Ectodermal cell (in vitro differentiated cells): ENCODE results near the gene ADGRL1.

Source experiments
- H3K27ac ChIP-seq: 2 replicates; pipeline ENCODE4 v1.7.0; 2013; ENCODE audit warnings: mild to moderate bottlenecking, low read depth, low read length; ENCODE audit not compliant: insufficient read depth, poor library complexity, severe bottlenecking
- H3K27me3 ChIP-seq: 2 replicates; pipeline ENCODE4 v1.7.0; 2013; ENCODE audit warnings: mild to moderate bottlenecking, low read length; ENCODE audit not compliant: insufficient read depth, control insufficient read depth, poor library complexity, severe bottlenecking
- H3K36me3 ChIP-seq: one replicate; pipeline ENCODE4 v1.7.0; 2013; ENCODE audit warnings: low read length; ENCODE audit not compliant: control insufficient read depth, insufficient read depth
- H3K4me1 ChIP-seq: one replicate; pipeline ENCODE4 v1.7.0; 2013; ENCODE audit warnings: low read length; ENCODE audit not compliant: control insufficient read depth, insufficient read depth
- H3K4me3 ChIP-seq: 2 replicates; pipeline ENCODE4 v1.7.0; 2013; ENCODE audit warnings: low read depth, low read length, control low read depth; ENCODE audit not compliant: insufficient read depth
- H3K9me3 ChIP-seq: 2 replicates; pipeline ENCODE4 v1.7.0; 2013; ENCODE audit warnings: mild to moderate bottlenecking, low read length, moderate library complexity; ENCODE audit not compliant: control insufficient read depth
- WGBS, 2 experiments: methylation state at CpG; one replicate each; pipeline ENCODE4 v1.1.7; 2013; ENCODE audit warnings: missing lambda C conversion rate in 2 of 2; 5-methylcytosine and 5-hydroxymethylcytosine counted together

The ADGRL1 gene

GRCh38 chr19:14164082-14164481, 41.9 kb downstream of the ADGRL1 start:
- WGBS, 2 experiments: 61 to 62% methylated on average over 11 of the region's 11 CpGs
- Histone ChIP-seq H3K36me3 (peaks cover 7% of the 10 kb centered on the region), H3K4me3 (no peak overlapping the region), H3K27ac (no peak overlapping the region), H3K27me3 (no peaks in the 10 kb centered on the region), H3K4me1 (peaks cover 36% of the 10 kb centered on the region), H3K9me3 (no peaks in the 10 kb centered on the region)

- WGBS, 2 experiments: 96 to 98% methylated on average over 38 of the region's 38 CpGs
Observed at GRCh38 chr19:14162871-14163297, 43.1 kb downstream of the ADGRL1 start.

GRCh38 chr19:14161305-14161704, 44.7 kb downstream of the ADGRL1 start:
- Histone ChIP-seq H3K4me1 (peaks cover 24% of the 10 kb centered on the region), H3K36me3 (peaks cover 15% of the 10 kb centered on the region), H3K27ac (no peak overlapping the region), H3K4me3 (no peak overlapping the region), H3K9me3 (no peaks in the 10 kb centered on the region), H3K27me3 (no peaks in the 10 kb centered on the region)
- WGBS, 2 experiments: 96% methylated on average over 19 of the region's 19 CpGs

More at GRCh38 chr19:14162871-14163297, 43.1 kb downstream of the ADGRL1 start:
- peaks cover 1% of the 10 kb centered on the region for H3K36me3 ChIP-seq
- H3K27ac ChIP-seq: no peak overlapping the region
- no peaks in the 10 kb centered on the region for H3K27me3 ChIP-seq
- peaks cover 36% of the 10 kb centered on the region for H3K4me1 ChIP-seq
- H3K4me3 ChIP-seq: no peak overlapping the region
- no peaks in the 10 kb centered on the region for H3K9me3 ChIP-seq

- WGBS, 2 experiments: 95% methylated on average over 25 of the region's 25 CpGs
- Histone ChIP-seq H3K4me1 (peaks cover 14% of the 10 kb centered on the region), H3K36me3 (peaks cover 19% of the 10 kb centered on the region), H3K4me3 (no peak overlapping the region), H3K9me3 (no peaks in the 10 kb centered on the region), H3K27ac (no peak overlapping the region), H3K27me3 (no peaks in the 10 kb centered on the region)
Observed at GRCh38 chr19:14160017-14160703, 45.8 kb downstream of the ADGRL1 start.

GRCh38 chr19:14159059-14159458, 46.9 kb downstream of the ADGRL1 start:
- Histone ChIP-seq H3K9me3 (no peaks in the 10 kb centered on the region), H3K4me3 (no peak overlapping the region), H3K36me3 (peaks cover 21% of the 10 kb centered on the region), H3K27ac (no peak overlapping the region), H3K27me3 (no peaks in the 10 kb centered on the region), H3K4me1 (peaks cover 3% of the 10 kb centered on the region)
- 95% methylated on average over 12 of the region's 12 CpGs for WGBS, 2 experiments

- H3K36me3 ChIP-seq: peaks cover 23% of the 10 kb centered on the region
- WGBS, 2 experiments: 91 to 94% methylated on average over 16 of the region's 16 CpGs
- H3K4me3 ChIP-seq: no peak overlapping the region
- H3K4me1 ChIP-seq: no peaks in the 10 kb centered on the region
- no peak overlapping the region for H3K27ac ChIP-seq
- no peaks in the 10 kb centered on the region for H3K27me3 ChIP-seq
- H3K9me3 ChIP-seq: no peaks in the 10 kb centered on the region
Observed at GRCh38 chr19:14158276-14159023, 47.5 kb downstream of the ADGRL1 start.

GRCh38 chr19:14156971-14157717, 48.8 kb downstream of the ADGRL1 start:
- H3K36me3 ChIP-seq: peaks cover 25% of the 10 kb centered on the region
- no peak overlapping the region for H3K4me3 ChIP-seq
- no peaks in the 10 kb centered on the region for H3K27me3 ChIP-seq
- 96% methylated on average over 26 of the region's 26 CpGs for WGBS, 2 experiments
- H3K4me1 ChIP-seq: no peaks in the 10 kb centered on the region
- H3K9me3 ChIP-seq: no peaks in the 10 kb centered on the region
- no peak overlapping the region for H3K27ac ChIP-seq

- H3K27ac ChIP-seq: no peak overlapping the region
- H3K4me1 ChIP-seq: no peaks in the 10 kb centered on the region
- no peak overlapping the region for H3K4me3 ChIP-seq
- H3K9me3 ChIP-seq: no peaks in the 10 kb centered on the region
- no peaks in the 10 kb centered on the region for H3K27me3 ChIP-seq
- WGBS, 2 experiments: 94 to 96% methylated on average over 11 of the region's 12 CpGs
- H3K36me3 ChIP-seq: peaks cover 31% of the 10 kb centered on the region
Observed at GRCh38 chr19:14156122-14156521, 49.8 kb downstream of the ADGRL1 start.

GRCh38 chr19:14155371-14155770, 50.6 kb downstream of the ADGRL1 start:
- Histone ChIP-seq H3K4me1 (no peaks in the 10 kb centered on the region), H3K4me3 (no peak overlapping the region), H3K9me3 (no peaks in the 10 kb centered on the region), H3K36me3 (peaks cover 31% of the 10 kb centered on the region), H3K27ac (no peak overlapping the region), H3K27me3 (no peaks in the 10 kb centered on the region)
- WGBS, 2 experiments: 97% methylated on average over 17 of the region's 17 CpGs

GRCh38 chr19:14152713-14153112, 53.3 kb downstream of the ADGRL1 start:
- WGBS, 2 experiments: 94 to 97% methylated on average over 12 of the region's 12 CpGs
- peaks cover 28% of the 10 kb centered on the region for H3K36me3 ChIP-seq

More at GRCh38 chr19:14152713-14153112, 53.3 kb downstream of the ADGRL1 start:
- H3K27me3 ChIP-seq: no peaks in the 10 kb centered on the region
- no peak overlapping the region for H3K4me3 ChIP-seq
- H3K27ac ChIP-seq: no peak overlapping the region
- no peaks in the 10 kb centered on the region for H3K9me3 ChIP-seq
- H3K4me1 ChIP-seq: peaks cover 14% of the 10 kb centered on the region
